ENCODE results near the gene AP3M1.
"Not testable (repeated sequence)": the region's sequence is repeated elsewhere in the genome, so short reads cannot be mapped to it uniquely, and the experiment has no call there.

DNA sequence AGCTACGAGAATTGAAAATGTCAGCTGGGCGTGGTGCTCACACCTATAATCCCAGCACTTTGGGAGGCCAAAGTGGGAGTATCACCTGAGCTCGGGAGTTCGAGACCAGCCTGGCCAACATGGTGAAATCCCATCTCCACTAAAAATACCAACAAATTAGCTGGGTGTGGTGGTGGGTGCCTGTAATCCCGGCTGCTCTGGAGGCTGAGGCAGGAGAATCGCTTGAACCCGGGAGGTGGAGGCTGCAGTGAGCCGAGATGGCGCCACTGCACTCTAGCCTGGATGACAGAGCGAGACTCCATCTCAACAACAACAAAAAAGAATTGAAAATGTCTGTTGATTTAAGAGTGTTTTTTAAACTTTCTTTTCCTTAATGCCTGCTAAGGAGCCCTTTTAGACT is 3.6 kb downstream of the AP3M1 start:
- TF ChIP-seq, protein P1, sequence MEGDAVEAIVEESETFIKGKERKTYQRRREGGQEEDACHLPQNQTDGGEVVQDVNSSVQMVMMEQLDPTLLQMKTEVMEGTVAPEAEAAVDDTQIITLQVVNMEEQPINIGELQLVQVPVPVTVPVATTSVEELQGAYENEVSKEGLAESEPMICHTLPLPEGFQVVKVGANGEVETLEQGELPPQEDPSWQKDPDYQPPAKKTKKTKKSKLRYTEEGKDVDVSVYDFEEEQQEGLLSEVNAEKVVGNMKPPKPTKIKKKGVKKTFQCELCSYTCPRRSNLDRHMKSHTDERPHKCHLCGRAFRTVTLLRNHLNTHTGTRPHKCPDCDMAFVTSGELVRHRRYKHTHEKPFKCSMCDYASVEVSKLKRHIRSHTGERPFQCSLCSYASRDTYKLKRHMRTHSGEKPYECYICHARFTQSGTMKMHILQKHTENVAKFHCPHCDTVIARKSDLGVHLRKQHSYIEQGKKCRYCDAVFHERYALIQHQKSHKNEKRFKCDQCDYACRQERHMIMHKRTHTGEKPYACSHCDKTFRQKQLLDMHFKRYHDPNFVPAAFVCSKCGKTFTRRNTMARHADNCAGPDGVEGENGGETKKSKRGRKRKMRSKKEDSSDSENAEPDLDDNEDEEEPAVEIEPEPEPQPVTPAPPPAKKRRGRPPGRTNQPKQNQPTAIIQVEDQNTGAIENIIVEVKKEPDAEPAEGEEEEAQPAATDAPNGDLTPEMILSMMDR (IDR thresholded peaks at IDR 0.05), result not testable (repeated sequence)
- not testable (repeated sequence) for TF ChIP-seq POLR2A (IDR thresholded peaks at IDR 0.05)
